ENCODE measurements around the gene TMSB10.

- TF ChIP-seq FOXM1 (IDR thresholded peaks at IDR 0.05; ENCODE audit: borderline replicate concordance, low read depth) (no peak), RAD21 (IDR thresholded peaks at IDR 0.05; ENCODE audit: low read depth) (no peak), EP300 (IDR thresholded peaks at IDR 0.05; ENCODE audit: borderline replicate concordance) (no peak), YY1 (IDR thresholded peaks at IDR 0.05; ENCODE audit: low read depth) (no peak), TAF1 (IDR thresholded peaks at IDR 0.05; ENCODE audit: low read depth) (no peak), REST (IDR thresholded peaks at IDR 0.05; ENCODE audit: low read depth) (no peak)
These were observed 32.9 kb downstream of the TMSB10 start for GRCh38 chr2:84938194-84938879.

Measured in Ishikawa (cell line).